Sigmoid colon (tissue), 4 donors: ENCODE results near the gene KRT16.

Experiments used
- CTCF ChIP-seq, 4 experiments: fragments of 450-650 bp in 3 of 4; fragments of 200-600 bp in 1 of 4; IDR thresholded peaks; one replicate each; pipeline ENCODE4 v1.5.1; 2016 to 2019; ENCODE audit warnings: antibody characterized with exemption in 4 of 4, mild to moderate bottlenecking in 3 of 4, moderate library complexity in 2 of 4
- POLR2A ChIP-seq, 2 donors: fragments of 450-650 bp; IDR thresholded peaks; one replicate each; pipeline ENCODE4 v1.6.1; 2016; ENCODE audit warnings: antibody characterized with exemption in 2 of 2, mild to moderate bottlenecking in 2 of 2, moderate library complexity in 2 of 2
- POLR2AphosphoS5 ChIP-seq, 4 donors: sonication (generic); formaldehyde crosslinking; IDR thresholded peaks; one replicate each; pipeline ENCODE4 v1.6.1; 2017; ENCODE audit warnings: antibody characterized with exemption in 4 of 4

DNA sequence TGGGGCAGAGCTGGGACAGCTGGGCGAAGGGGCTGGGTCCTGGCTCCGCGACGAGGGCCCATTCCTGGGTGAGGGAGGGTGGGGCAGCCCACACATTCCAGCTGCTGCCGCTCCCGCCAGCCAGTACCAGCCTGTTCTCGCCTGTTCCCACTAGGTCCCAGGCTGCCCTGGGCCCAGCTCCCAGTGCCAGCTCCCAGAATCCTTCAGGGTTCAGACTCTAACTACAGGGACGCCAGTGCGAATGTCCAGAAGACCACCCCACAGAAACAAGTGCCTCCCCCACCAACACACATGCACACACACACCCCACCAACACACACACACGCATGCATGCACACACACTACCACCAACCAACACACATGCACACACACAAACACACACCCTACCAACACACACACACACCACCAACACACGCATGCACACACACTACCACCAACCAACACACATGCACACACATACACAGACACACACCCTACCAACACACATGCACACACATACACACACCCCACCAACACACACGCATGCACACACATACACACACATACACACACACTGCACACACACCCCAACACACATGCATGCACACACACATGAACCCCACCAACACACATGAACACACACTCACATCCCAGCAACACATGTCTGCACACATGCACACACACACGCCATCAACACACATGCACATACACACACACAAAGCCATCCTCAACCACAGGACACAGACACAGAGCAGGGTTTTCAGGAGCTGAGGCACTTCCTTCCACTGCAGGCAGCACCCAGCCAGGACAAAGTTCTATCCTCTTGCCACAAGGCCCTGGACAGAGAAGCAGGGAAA is 39.3 kb upstream of the KRT16 start:
- TF ChIP-seq CTCF (IDR thresholded peaks at IDR 0.05) (no peak), POLR2AphosphoS5 (IDR thresholded peaks at IDR 0.05) (no peak), POLR2A (IDR thresholded peaks at IDR 0.05) (no peak)
